Measurements from ENCODE around the gene VWC2.

The VWC2 gene

GRCh38 chr7:49767719-49768118 lies 5.7 kb upstream of the VWC2 start:
- H3K4me3 ChIP-seq (ENCODE audit: low read depth, low read length): no peak overlapping the region
- in situ Hi-C loops (cut with HindIII; ENCODE audit: low sequenced_read_pairs): no loop called here
- no peak for TF ChIP-seq CTCF (IDR thresholded peaks at IDR 0.05; ENCODE audit: low read depth, low read length, missing control alignments)
- DNase-seq (ENCODE audit: low read depth): no peak

- H3K4me3 ChIP-seq (ENCODE audit: low read depth, low read length): no peak overlapping the region
- in situ Hi-C loops (cut with HindIII; ENCODE audit: low sequenced_read_pairs): no loop called here
- TF ChIP-seq CTCF (IDR thresholded peaks at IDR 0.05; ENCODE audit: low read depth, low read length, missing control alignments): no peak
- no peak for DNase-seq (ENCODE audit: low read depth)
Measured at GRCh38 chr7:49768254-49768653, 5.2 kb upstream of the VWC2 start.

GRCh38 chr7:49768835-49769234 lies 4.6 kb upstream of the VWC2 start:
- no peak overlapping the region for H3K4me3 ChIP-seq (ENCODE audit: low read depth, low read length)
- no peak for DNase-seq (ENCODE audit: low read depth)
- in situ Hi-C loops (cut with HindIII; ENCODE audit: low sequenced_read_pairs): no loop called here
- no peak for TF ChIP-seq CTCF (IDR thresholded peaks at IDR 0.05; ENCODE audit: low read depth, low read length, missing control alignments)

- no peak for DNase-seq (ENCODE audit: low read depth)
- in situ Hi-C loops (cut with HindIII; ENCODE audit: low sequenced_read_pairs): no loop called here
- no peak for TF ChIP-seq CTCF (IDR thresholded peaks at IDR 0.05; ENCODE audit: low read depth, low read length, missing control alignments)
- H3K4me3 ChIP-seq (ENCODE audit: low read depth, low read length): no peak overlapping the region
Measured at GRCh38 chr7:49769285-49769857, 4.1 kb upstream of the VWC2 start.

- no peak for DNase-seq (ENCODE audit: low read depth)
- TF ChIP-seq CTCF (IDR thresholded peaks at IDR 0.05; ENCODE audit: low read depth, low read length, missing control alignments): no peak
- H3K4me3 ChIP-seq (ENCODE audit: low read depth, low read length): no peak overlapping the region
- in situ Hi-C loops (cut with HindIII; ENCODE audit: low sequenced_read_pairs): no loop called here
Measured at GRCh38 chr7:49770838-49771237, 2.6 kb upstream of the VWC2 start.

- DNase-seq (ENCODE audit: low read depth): no peak
- in situ Hi-C loops (cut with HindIII; ENCODE audit: low sequenced_read_pairs): no loop called here
- no peak overlapping the region for H3K4me3 ChIP-seq (ENCODE audit: low read depth, low read length)
- TF ChIP-seq CTCF (IDR thresholded peaks at IDR 0.05; ENCODE audit: low read depth, low read length, missing control alignments): no peak
Measured at GRCh38 chr7:49771427-49772176, 1.8 kb upstream of the VWC2 start.

Data from astrocyte of the cerebellum (primary cell).